Central memory CD8-positive, alpha-beta T cell (primary cell): ENCODE data around the gene SCAMP1.

Source experiments
- ATAC-seq: fragments of 150-1000 bp; cut with Tn5 transposase; replicated peaks from 2 replicates; pipeline ENCODE4 v1.10.0; 2022; ENCODE audit warnings: mild to moderate bottlenecking, moderate FRiP score, moderate number of reproducible peaks; ENCODE audit not compliant: poor library complexity, severe bottlenecking; ENCODE audit errors: extremely low read depth
- DNase-seq, 2 donors: peaks; one replicate each; pipeline ENCODE4 v3.0.0; 2021; ENCODE audit warnings: low spot score in 2 of 2
- H3K27ac Mint-ChIP-seq: one replicate; pipeline ENCODE4 v1.8.0; 2022; ENCODE audit warnings: low read depth, mild to moderate bottlenecking, moderate library complexity, mixed read lengths
- H3K27me3 Mint-ChIP-seq: one replicate; pipeline ENCODE4 v1.8.0; 2022; ENCODE audit warnings: mixed read lengths
- H3K36me3 Mint-ChIP-seq: one replicate; pipeline ENCODE4 v1.8.0; 2022; ENCODE audit warnings: mild to moderate bottlenecking, moderate library complexity, mixed read lengths; ENCODE audit not compliant: insufficient read depth
- H3K4me1 Mint-ChIP-seq: one replicate; pipeline ENCODE4 v1.8.0; 2022; ENCODE audit warnings: mixed read lengths
- H3K4me3 Mint-ChIP-seq: one replicate; pipeline ENCODE4 v1.8.0; 2022; ENCODE audit warnings: mild to moderate bottlenecking, moderate library complexity, mixed read lengths
- H3K9me3 Mint-ChIP-seq: one replicate; pipeline ENCODE4 v1.8.0; 2022; ENCODE audit warnings: mixed read lengths

SCAMP1 gene

GRCh38 chr5:78467140-78467539 lies 106.7 kb downstream of the SCAMP1 start:
- Mint-ChIP-seq H3K27me3 (no peaks in the 10 kb centered on the region), H3K9me3 (no peaks in the 10 kb centered on the region), H3K4me3 (no peak overlapping the region), H3K27ac (no peak overlapping the region), H3K36me3 (peaks cover 5% of the 10 kb centered on the region), H3K4me1 (peaks cover 10% of the 10 kb centered on the region)
- no peak for DNase-seq
- no peak for ATAC-seq

DNA sequence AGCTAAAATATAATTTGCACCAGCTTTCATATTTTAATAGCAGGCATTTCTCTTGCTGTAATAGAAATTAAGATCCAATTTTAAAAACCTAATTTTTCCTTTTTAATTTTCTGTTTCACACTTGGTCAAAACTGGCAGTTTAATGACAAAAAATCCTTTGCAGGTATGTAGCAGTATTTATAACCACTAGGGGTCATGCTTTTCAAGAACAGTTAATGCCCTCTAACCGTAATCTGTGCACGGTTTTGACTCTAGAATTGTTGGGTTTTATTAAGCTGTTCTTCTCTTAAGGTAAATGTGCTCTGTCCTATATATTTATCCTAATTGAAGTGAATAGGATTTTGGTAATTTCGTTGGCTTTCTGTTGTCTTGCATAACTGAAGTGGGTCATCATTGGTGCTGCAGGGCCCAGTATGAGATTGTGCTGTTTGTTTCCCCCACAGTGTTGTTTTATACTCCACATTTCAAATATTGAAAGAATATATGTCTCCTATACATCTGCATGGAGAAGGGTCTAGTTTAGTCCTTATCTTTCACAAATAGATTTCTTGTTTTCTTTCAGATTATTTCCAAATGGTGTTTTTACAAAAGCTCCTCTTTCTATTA lies 107.4 kb downstream of the SCAMP1 start:
- no peak overlapping the region for H3K27ac Mint-ChIP-seq
- DNase-seq (no peak), ATAC-seq (no peak)
- H3K4me3 Mint-ChIP-seq, result no peak overlapping the region
- H3K4me1 Mint-ChIP-seq, result peaks cover 9% of the 10 kb centered on the region
- peaks cover 5% of the 10 kb centered on the region for H3K36me3 Mint-ChIP-seq
- no peaks in the 10 kb centered on the region for H3K27me3 Mint-ChIP-seq
- H3K9me3 Mint-ChIP-seq, result no peaks in the 10 kb centered on the region

- peaks cover 6% of the 10 kb centered on the region for H3K36me3 Mint-ChIP-seq
- peaks cover 5% of the 10 kb centered on the region for H3K4me1 Mint-ChIP-seq
- ATAC-seq (no peak), DNase-seq (no peak)
- no peaks in the 10 kb centered on the region for H3K27me3 Mint-ChIP-seq
- H3K27ac Mint-ChIP-seq, result no peak overlapping the region
- no peaks in the 10 kb centered on the region for H3K9me3 Mint-ChIP-seq
- H3K4me3 Mint-ChIP-seq, result no peak overlapping the region
These were observed 111.5 kb downstream of the SCAMP1 start for GRCh38 chr5:78471896-78472295.

DNA sequence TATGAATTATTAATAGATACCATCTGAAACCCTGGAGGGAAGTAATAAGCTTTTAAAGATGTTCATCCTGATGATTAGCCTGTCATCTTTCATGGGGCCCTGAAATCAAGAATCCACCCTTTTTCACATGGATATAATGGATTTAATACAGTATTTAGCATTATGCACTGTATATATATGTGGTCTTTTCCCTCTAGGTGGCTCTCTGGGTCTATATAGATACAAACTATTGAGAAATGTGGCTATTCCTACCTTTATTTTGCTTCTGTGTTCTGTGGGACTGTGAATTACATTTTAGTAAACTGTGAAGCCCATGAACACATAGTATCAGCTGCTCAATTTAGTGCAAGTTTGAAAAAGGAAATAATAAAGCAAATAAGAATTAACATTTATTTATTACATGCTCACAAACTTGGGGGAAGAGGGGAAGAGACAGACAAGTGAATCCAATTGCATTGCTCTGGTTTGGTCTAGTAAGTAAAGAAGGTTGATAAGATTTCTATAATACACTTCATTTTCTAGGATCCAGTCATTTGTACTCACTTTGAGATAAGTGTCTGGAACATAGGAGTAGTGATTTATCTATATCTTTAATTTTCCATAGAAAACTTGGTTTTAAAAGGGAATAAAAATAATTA lies 112.2 kb downstream of the SCAMP1 start:
- Mint-ChIP-seq H3K27ac (no peak overlapping the region), H3K27me3 (no peaks in the 10 kb centered on the region), H3K4me3 (no peak overlapping the region), H3K36me3 (peaks cover 6% of the 10 kb centered on the region), H3K4me1 (peaks cover 5% of the 10 kb centered on the region), H3K9me3 (no peaks in the 10 kb centered on the region)
- DNase-seq, result no peak
- no peak for ATAC-seq

- Mint-ChIP-seq H3K4me3 (no peak overlapping the region), H3K27ac (no peak overlapping the region)
These were observed 113.3 kb downstream of the SCAMP1 start for GRCh38 chr5:78473751-78474150.

GRCh38 chr5:78475370-78475769 lies 115.0 kb downstream of the SCAMP1 start:
- no peak overlapping the region for H3K27ac Mint-ChIP-seq
- H3K27me3 Mint-ChIP-seq, result no peaks in the 10 kb centered on the region
- H3K36me3 Mint-ChIP-seq, result peaks cover 5% of the 10 kb centered on the region
- ATAC-seq (no peak), DNase-seq (no peak)
- H3K4me1 Mint-ChIP-seq, result no peaks in the 10 kb centered on the region
- no peaks in the 10 kb centered on the region for H3K9me3 Mint-ChIP-seq
- H3K4me3 Mint-ChIP-seq, result no peak overlapping the region

More at GRCh38 chr5:78473751-78474150, 113.3 kb downstream of the SCAMP1 start:
- no peaks in the 10 kb centered on the region for H3K4me1 Mint-ChIP-seq
- H3K27me3 Mint-ChIP-seq, result no peaks in the 10 kb centered on the region
- H3K36me3 Mint-ChIP-seq, result peaks cover 6% of the 10 kb centered on the region
- ATAC-seq (no peak), DNase-seq (no peak)
- no peaks in the 10 kb centered on the region for H3K9me3 Mint-ChIP-seq

DNA sequence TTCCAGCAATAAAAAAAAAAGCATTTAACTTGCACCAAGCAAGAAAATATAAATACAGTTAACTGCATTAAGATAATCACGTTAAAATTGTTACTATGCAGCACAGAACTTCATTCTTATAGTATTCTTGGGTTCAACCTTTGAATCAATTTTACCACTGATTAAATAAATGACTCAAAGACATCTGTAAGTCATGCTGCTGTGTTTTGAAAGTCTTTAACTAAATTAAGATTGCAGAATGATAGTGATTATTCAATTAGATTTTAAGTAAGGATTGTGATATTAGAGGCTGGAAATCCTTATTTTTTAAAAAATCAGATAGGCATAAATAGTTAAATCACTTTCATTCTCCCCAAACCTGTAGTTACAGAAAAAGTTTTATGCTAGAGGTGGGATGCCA lies 116.4 kb downstream of the SCAMP1 start:
- no peak for DNase-seq
- H3K4me3 Mint-ChIP-seq, result no peak overlapping the region
- H3K9me3 Mint-ChIP-seq, result no peaks in the 10 kb centered on the region
- H3K27ac Mint-ChIP-seq, result no peak overlapping the region
- H3K4me1 Mint-ChIP-seq, result no peaks in the 10 kb centered on the region
- peaks cover 5% of the 10 kb centered on the region for H3K36me3 Mint-ChIP-seq
- no peaks in the 10 kb centered on the region for H3K27me3 Mint-ChIP-seq
- ATAC-seq, result no peak

- ATAC-seq (no peak), DNase-seq (no peak)
- peaks cover 16% of the 10 kb centered on the region for H3K4me1 Mint-ChIP-seq
- peaks cover 8% of the 10 kb centered on the region for H3K36me3 Mint-ChIP-seq
- H3K9me3 Mint-ChIP-seq, result no peaks in the 10 kb centered on the region
- no peak overlapping the region for H3K27ac Mint-ChIP-seq
- H3K27me3 Mint-ChIP-seq, result no peaks in the 10 kb centered on the region
- no peak overlapping the region for H3K4me3 Mint-ChIP-seq
These were observed 122.5 kb downstream of the SCAMP1 start for GRCh38 chr5:78482948-78483347.

GRCh38 chr5:78483809-78484521 lies 123.5 kb downstream of the SCAMP1 start:
- peak overlapping the region; percentile 8 for H3K27ac Mint-ChIP-seq
- peaks cover 8% of the 10 kb centered on the region for H3K36me3 Mint-ChIP-seq
- H3K4me3 Mint-ChIP-seq, result no peak overlapping the region
- H3K9me3 Mint-ChIP-seq, result no peaks in the 10 kb centered on the region
- peaks cover 16% of the 10 kb centered on the region for H3K4me1 Mint-ChIP-seq
- no peaks in the 10 kb centered on the region for H3K27me3 Mint-ChIP-seq
- DNase-seq (no peak), ATAC-seq (no peak)

DNA sequence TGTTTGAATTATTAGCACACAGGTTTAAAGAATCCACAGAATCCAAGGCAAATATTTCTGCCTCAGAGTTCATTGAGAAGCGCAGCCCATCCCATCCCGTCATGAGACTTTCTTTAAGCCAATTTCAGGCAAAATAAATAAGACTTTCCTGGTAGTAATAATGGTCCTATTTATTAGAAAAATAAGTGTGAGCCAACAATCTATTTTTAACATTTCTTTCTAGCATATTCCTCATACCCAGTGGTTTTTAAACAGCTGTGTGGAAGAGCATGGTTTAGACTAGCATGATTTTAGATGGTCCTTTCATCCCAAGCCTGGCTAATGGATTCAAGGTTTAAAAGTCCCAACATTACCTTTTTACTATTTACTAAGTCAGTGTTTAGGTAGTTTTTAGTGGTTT lies 125.8 kb downstream of the SCAMP1 start:
- Mint-ChIP-seq H3K4me3 (no peak overlapping the region), H3K36me3 (peaks cover 10% of the 10 kb centered on the region), H3K27me3 (no peaks in the 10 kb centered on the region), H3K9me3 (no peaks in the 10 kb centered on the region), H3K4me1 (peaks cover 16% of the 10 kb centered on the region), H3K27ac (no peak overlapping the region)
- DNase-seq (no peak), ATAC-seq (no peak)

DNA sequence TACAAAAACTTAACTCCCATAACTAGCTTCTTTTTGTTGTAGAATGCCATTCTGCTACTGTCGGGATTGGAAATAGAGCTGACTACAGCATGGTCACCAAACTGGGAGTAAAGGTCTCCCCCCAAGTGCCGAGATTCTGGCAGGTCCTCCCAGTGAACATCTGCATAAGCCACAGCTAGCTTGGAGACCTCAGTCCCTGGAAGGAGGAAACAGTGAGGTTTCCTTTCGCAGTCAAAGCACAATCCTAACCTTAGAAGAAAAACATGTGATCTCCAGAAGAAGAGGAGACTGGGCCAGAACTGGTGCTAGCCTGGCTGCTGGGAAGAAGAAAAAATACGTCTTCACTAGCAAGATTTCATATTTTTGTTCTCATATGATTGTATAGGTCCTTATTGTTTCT lies 127.4 kb downstream of the SCAMP1 start:
- Mint-ChIP-seq H3K27ac (no peak overlapping the region), H3K4me1 (peaks cover 13% of the 10 kb centered on the region), H3K4me3 (no peak overlapping the region), H3K27me3 (no peaks in the 10 kb centered on the region), H3K36me3 (peaks cover 9% of the 10 kb centered on the region), H3K9me3 (no peaks in the 10 kb centered on the region)
- no peak for DNase-seq
- ATAC-seq, result no peak

DNA sequence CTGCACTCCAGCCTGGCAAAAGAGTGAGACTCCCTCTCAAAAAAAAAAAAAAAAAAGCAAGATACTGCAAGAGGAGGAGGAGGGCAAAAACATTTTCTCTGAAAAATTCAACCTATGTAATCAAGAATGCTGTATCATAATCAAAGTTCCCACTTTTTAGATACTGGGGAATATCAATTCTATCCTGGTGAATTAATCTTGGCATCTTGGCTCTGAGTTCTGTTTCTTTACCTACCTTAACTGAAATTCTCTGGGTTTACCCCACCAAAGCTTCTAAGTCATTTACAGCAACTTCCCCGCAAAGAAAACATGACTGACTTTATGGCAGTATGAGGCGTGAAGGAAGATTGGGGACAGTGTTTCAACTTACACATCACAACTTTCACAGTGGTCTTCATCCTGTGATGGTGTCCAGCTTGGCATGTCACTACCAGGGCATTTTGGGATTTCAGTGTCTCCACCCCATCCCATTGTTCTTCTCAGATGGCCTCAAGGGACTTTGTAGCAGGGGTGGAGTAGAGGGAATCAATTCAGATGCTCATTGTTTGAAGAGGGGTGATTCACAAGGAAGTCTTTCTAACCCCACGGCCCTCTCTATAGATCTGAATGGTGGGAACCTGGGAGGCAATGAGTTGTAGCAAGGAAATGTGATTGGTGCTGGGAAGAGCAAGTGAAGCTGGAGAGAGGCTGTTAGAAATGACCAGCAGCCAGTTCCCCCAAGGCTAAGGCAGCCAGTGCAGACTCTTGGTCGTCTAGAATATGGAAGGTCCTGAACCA lies 130.5 kb downstream of the SCAMP1 start:
- H3K4me3 Mint-ChIP-seq, result no peak overlapping the region
- no peaks in the 10 kb centered on the region for H3K27me3 Mint-ChIP-seq
- H3K9me3 Mint-ChIP-seq, result no peaks in the 10 kb centered on the region
- ATAC-seq (no peak), DNase-seq (no peak)
- H3K27ac Mint-ChIP-seq, result no peak overlapping the region
- peaks cover 5% of the 10 kb centered on the region for H3K36me3 Mint-ChIP-seq
- no peaks in the 10 kb centered on the region for H3K4me1 Mint-ChIP-seq
